ENCODE measurements around the gene PLA2G4F. TPM values are rescaled to one million over a fixed set of nuclear protein-coding genes. Genes with fewer than 3 reads are reported as not detected.
A peak's percentile ranks its signal among the peaks of the same experiment; 100 is the strongest.

PLA2G4F gene
- total RNA-seq, 1 donor = not detected

- TF ChIP-seq, protein P1, sequence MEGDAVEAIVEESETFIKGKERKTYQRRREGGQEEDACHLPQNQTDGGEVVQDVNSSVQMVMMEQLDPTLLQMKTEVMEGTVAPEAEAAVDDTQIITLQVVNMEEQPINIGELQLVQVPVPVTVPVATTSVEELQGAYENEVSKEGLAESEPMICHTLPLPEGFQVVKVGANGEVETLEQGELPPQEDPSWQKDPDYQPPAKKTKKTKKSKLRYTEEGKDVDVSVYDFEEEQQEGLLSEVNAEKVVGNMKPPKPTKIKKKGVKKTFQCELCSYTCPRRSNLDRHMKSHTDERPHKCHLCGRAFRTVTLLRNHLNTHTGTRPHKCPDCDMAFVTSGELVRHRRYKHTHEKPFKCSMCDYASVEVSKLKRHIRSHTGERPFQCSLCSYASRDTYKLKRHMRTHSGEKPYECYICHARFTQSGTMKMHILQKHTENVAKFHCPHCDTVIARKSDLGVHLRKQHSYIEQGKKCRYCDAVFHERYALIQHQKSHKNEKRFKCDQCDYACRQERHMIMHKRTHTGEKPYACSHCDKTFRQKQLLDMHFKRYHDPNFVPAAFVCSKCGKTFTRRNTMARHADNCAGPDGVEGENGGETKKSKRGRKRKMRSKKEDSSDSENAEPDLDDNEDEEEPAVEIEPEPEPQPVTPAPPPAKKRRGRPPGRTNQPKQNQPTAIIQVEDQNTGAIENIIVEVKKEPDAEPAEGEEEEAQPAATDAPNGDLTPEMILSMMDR (IDR thresholded peaks at IDR 0.05; ENCODE audit: extremely low read depth, low read depth, low read length) = no peak
- Histone ChIP-seq H3K27me3 (ENCODE audit: insufficient read depth, low read length) (peaks cover 35% of the 10 kb centered on the region), H3K79me2 (ENCODE audit: insufficient read depth, low read length) (no peaks in the 10 kb centered on the region), H3K9me3 (ENCODE audit: low read depth, low read length) (no peaks in the 10 kb centered on the region), H3K4me2 (ENCODE audit: insufficient read depth, low read length) (no peak overlapping the region), H3K4me1 (ENCODE audit: insufficient read depth, low read length) (no peaks in the 10 kb centered on the region), H2AFZ (ENCODE audit: low read length) (no peak overlapping the region), H3K36me3 (ENCODE audit: insufficient read depth, low read length) (no peaks in the 10 kb centered on the region), H4K20me1 (ENCODE audit: insufficient read depth, low read length) (no peaks in the 10 kb centered on the region), H3K4me3 (ENCODE audit: insufficient read depth, low read length) (no peak overlapping the region), H3K27ac (ENCODE audit: low read depth, low read length) (no peak overlapping the region)
- no peak for DNase-seq (ENCODE audit: insufficient read length, low spot score, missing footprints)
These were observed 23.1 kb downstream of the PLA2G4F start for GRCh38 chr15:42133356-42133755.

DNA sequence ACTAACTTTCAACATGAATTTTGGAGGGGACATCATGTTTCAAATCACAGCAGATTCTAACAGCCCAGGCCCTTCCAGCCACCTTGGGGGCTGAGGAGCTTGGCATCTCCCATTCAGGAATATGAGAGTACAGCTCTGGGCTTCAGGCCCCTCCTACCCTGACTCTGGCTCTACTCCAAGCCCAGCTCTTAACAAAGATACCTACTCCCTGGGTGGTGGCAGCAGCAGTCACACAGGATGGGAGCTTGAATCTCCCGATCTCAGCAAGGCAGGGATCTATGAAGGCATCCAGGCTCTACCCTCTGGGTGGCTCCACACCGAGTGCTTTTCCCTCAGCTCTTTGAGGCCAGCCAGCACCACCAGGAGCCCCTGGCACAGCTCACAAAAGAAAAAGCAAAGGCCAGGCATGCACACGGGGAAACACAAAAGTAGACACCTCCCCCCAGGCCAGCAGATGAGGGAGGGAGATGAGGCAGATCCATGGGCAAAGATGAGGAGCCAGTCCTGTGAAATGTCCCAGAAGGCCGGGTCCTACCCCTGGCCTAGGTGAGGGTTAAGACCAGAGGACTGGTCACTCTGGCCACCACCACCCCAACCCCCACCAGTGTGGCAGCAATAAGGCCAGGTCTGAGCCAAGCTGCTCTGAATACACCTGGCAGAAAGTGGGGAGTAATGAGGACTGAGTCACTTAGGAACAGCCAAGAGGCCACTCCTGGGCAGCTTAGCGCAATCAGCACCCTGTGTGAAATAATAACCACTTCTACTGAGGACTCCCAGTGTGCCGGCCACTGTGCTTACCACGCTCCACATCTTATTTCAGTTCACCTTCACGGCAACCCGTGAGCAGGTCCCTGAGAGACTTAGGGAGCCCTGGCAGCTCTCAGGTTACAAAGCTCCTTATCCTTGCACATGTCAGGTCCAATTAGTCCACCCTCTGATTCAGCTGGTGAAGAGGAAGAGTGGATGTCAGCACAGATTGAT lies 24.3 kb downstream of the PLA2G4F start:
- H3K9me3 ChIP-seq (ENCODE audit: low read depth, low read length) = no peaks in the 10 kb centered on the region
- TF ChIP-seq, protein P1 (IDR thresholded peaks at IDR 0.05; ENCODE audit: extremely low read depth, low read depth, low read length) = no peak

DNA sequence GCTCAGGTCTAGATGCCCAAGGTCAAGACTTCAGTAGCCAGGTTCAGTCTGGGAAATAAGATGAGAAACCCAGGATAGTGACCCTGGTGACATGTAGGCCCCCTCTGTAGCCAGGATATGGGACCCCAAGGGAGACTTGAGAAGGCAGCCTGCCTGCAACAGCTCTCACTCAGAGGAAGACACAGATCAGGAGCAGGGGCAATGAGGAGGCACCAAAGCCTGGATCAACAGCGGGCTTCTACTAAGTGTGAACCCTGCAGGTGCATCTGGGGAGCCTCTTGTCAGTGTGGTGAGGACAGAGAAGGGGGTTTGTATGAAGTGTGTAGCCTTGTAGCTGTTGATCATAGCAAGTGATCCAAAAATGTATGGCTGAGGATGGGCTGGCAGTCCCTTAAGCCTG lies 25.4 kb downstream of the PLA2G4F start:
- Histone ChIP-seq H3K4me3 (ENCODE audit: insufficient read depth, low read length) (no peak overlapping the region), H3K4me2 (ENCODE audit: insufficient read depth, low read length) (no peak overlapping the region), H2AFZ (ENCODE audit: low read length) (no peak overlapping the region), H3K79me2 (ENCODE audit: insufficient read depth, low read length) (no peaks in the 10 kb centered on the region), H3K36me3 (ENCODE audit: insufficient read depth, low read length) (no peaks in the 10 kb centered on the region), H3K9me3 (ENCODE audit: low read depth, low read length) (no peaks in the 10 kb centered on the region), H3K27me3 (ENCODE audit: insufficient read depth, low read length) (peaks cover 40% of the 10 kb centered on the region), H3K27ac (ENCODE audit: low read depth, low read length) (no peak overlapping the region), H3K4me1 (ENCODE audit: insufficient read depth, low read length) (no peaks in the 10 kb centered on the region), H4K20me1 (ENCODE audit: insufficient read depth, low read length) (no peaks in the 10 kb centered on the region)
- no peak for DNase-seq (ENCODE audit: insufficient read length, low spot score, missing footprints)
- TF ChIP-seq, protein P1 (IDR thresholded peaks at IDR 0.05; ENCODE audit: extremely low read depth, low read depth, low read length) = no peak

More for the DNA sequence above, 24.3 kb downstream of the PLA2G4F start:
- no peaks in the 10 kb centered on the region for H4K20me1 ChIP-seq (ENCODE audit: insufficient read depth, low read length)
- H3K27me3 ChIP-seq (ENCODE audit: insufficient read depth, low read length) = peaks cover 40% of the 10 kb centered on the region
- no peaks in the 10 kb centered on the region for H3K36me3 ChIP-seq (ENCODE audit: insufficient read depth, low read length)
- no peaks in the 10 kb centered on the region for H3K4me1 ChIP-seq (ENCODE audit: insufficient read depth, low read length)
- peak; percentile 10 for DNase-seq (ENCODE audit: insufficient read length, low spot score, missing footprints)
- no peak overlapping the region for H3K27ac ChIP-seq (ENCODE audit: low read depth, low read length)
- no peak overlapping the region for H3K4me3 ChIP-seq (ENCODE audit: insufficient read depth, low read length)
- no peak overlapping the region for H3K4me2 ChIP-seq (ENCODE audit: insufficient read depth, low read length)
- no peak overlapping the region for H2AFZ ChIP-seq (ENCODE audit: low read length)
- H3K79me2 ChIP-seq (ENCODE audit: insufficient read depth, low read length) = no peaks in the 10 kb centered on the region

DNA sequence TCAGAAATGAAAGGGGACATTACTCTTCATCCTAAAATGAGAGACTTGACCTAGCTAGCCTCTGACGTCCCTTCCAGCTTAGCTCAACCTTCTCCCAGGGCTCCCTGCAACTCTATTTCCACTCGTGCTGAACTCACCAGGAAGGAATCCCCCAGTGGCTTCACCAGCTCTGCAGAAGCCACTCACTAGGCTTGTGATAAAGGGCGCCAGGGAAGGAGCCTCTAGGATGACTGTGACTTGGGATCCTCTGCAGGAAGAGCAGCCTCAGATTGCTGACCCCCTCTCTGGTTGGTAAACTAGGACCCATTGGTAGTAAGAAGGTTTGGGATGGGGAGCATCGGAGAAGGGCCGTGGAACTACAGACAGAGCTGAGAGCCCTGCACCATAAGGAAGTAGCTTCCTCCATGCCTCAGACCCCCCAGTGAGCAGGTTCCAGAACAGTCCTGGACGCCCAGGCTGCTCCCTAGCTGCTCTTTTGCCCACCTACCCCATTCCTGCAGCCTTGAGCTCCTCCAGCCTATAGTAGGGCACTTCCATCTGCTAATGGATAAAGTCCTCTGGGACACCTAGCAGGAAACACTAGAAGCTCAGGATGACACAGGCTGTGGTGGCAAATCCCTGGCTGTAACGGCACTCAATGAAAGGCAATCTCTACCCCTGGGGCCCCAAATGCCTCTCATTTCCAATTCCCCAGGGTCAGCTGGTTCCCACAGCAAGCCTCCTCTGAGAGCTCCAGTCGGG lies 26.0 kb downstream of the PLA2G4F start:
- Histone ChIP-seq H3K4me2 (ENCODE audit: insufficient read depth, low read length) (no peak overlapping the region), H3K27me3 (ENCODE audit: insufficient read depth, low read length) (peaks cover 40% of the 10 kb centered on the region), H3K4me3 (ENCODE audit: insufficient read depth, low read length) (no peak overlapping the region), H3K79me2 (ENCODE audit: insufficient read depth, low read length) (no peaks in the 10 kb centered on the region), H3K9me3 (ENCODE audit: low read depth, low read length) (no peaks in the 10 kb centered on the region), H2AFZ (ENCODE audit: low read length) (no peak overlapping the region), H3K27ac (ENCODE audit: low read depth, low read length) (no peak overlapping the region), H4K20me1 (ENCODE audit: insufficient read depth, low read length) (no peaks in the 10 kb centered on the region), H3K4me1 (ENCODE audit: insufficient read depth, low read length) (no peaks in the 10 kb centered on the region), H3K36me3 (ENCODE audit: insufficient read depth, low read length) (no peaks in the 10 kb centered on the region)
- DNase-seq (ENCODE audit: insufficient read length, low spot score, missing footprints) = peak; percentile 9
- TF ChIP-seq, protein P1 (IDR thresholded peaks at IDR 0.05; ENCODE audit: extremely low read depth, low read depth, low read length) = no peak
